Esophagus muscularis mucosa (tissue), 3 donors: ENCODE data around the gene RHBDD3.

ENCODE experiments used
- CTCF ChIP-seq, 3 experiments: fragments of 200-600 bp in 2 of 3; fragments of 450-650 bp in 1 of 3; sonication (generic) in 2 of 3; IDR thresholded peaks; one replicate each; pipeline ENCODE4 v1.5.1; 2017 to 2019; ENCODE audit warnings: antibody characterized with exemption in 3 of 3, mild to moderate bottlenecking in 2 of 3, moderate library complexity in 1 of 3
- POLR2A ChIP-seq: fragments of 450-650 bp; IDR thresholded peaks from one replicate; pipeline ENCODE4 v1.6.1; 2017; ENCODE audit warnings: antibody characterized with exemption, moderate library complexity, mild to moderate bottlenecking, low read depth
- POLR2AphosphoS5 ChIP-seq, 2 donors: sonication (generic); formaldehyde crosslinking; IDR thresholded peaks; one replicate each; pipeline ENCODE4 v1.6.1; 2017; ENCODE audit warnings: antibody characterized with exemption in 2 of 2

DNA sequence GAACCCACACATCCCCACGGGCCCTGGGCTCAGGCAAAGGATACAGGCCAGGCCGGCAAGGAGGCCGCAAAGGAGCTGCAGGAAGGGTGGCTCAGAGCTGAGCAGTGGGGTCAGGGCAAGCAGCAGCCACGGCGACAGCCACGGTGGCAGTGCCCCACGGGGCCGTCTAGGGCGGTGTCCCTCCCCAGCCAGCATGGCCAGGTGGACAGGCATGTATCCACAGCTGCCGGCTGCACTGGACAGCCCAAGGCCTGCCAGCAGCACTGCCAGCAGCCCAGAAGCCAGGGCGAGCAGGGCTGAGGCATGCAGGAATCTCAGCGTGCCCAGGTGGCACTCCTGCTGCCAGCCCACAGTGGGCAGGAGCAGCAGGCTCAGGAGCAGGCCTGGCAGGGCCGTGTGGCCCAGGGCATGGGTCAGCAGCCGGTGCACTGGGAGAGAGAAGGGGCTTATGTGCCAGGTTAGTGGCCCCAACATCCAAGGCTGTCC is 3.9 kb downstream of the RHBDD3 start:
- no peak for TF ChIP-seq POLR2AphosphoS5 (IDR thresholded peaks at IDR 0.05)
- TF ChIP-seq POLR2A: no peak
- TF ChIP-seq CTCF (IDR thresholded peaks at IDR 0.05): no peak
